Neutrophil (primary cell): ENCODE results near the gene COLGALT1.

ENCODE experiments used
- H3K27ac ChIP-seq: fragments of 200-600 bp; sonication (generic); 2 replicates; pipeline ENCODE4 v1.5.1; 2016; ENCODE audit warnings: mild to moderate bottlenecking, moderate library complexity
- H3K27me3 ChIP-seq: fragments of 200-600 bp; sonication (generic); 2 replicates; pipeline ENCODE4 v1.6.0; 2016; ENCODE audit warnings: mild to moderate bottlenecking
- H3K36me3 ChIP-seq: fragments of 200-600 bp; sonication (generic); 2 replicates; pipeline ENCODE4 v1.5.1; 2017
- H3K4me1 ChIP-seq, 2 experiments: fragments of 200-600 bp in 1 of 2; sonication (generic) in 1 of 2; 1 replicate in 1 of 2; 2 replicates in 1 of 2; pipeline versions ENCODE4 v1.5.1 to v1.6.1; 2013 to 2016; ENCODE audit warnings: low read depth in 1 of 2, low read length in 1 of 2, mild to moderate bottlenecking in 1 of 2, moderate library complexity in 1 of 2; ENCODE audit not compliant: control insufficient read depth in 1 of 2, insufficient read depth in 1 of 2
- H3K4me3 ChIP-seq, 2 experiments: fragments of 200-600 bp in 1 of 2; sonication (generic) in 1 of 2; 1 replicate in 1 of 2; 2 replicates in 1 of 2; pipeline ENCODE4 v1.5.1; 2013 to 2016; ENCODE audit warnings: low read depth in 1 of 2, low read length in 1 of 2, mild to moderate bottlenecking in 1 of 2, moderate library complexity in 1 of 2
- H3K9me3 ChIP-seq: fragments of 200-600 bp; sonication (generic); 2 replicates; pipeline ENCODE4 v1.5.1; 2016
- CTCF ChIP-seq: fragments of 200-600 bp; sonication (generic); IDR thresholded peaks from 2 replicates; pipeline ENCODE4 v1.5.1; 2016; ENCODE audit warnings: antibody characterized with exemption

Gene COLGALT1

GRCh38 chr19:17522988-17523872 lies 32.2 kb upstream of the COLGALT1 start:
- Histone ChIP-seq H3K4me1 (peaks cover 38 to 48% of the 10 kb centered on the region in 2 experiments), H3K4me3 (peak overlapping the region; percentile 57 to 68), H3K9me3 (no peaks in the 10 kb centered on the region), H3K27ac (peak overlapping the region; percentile 98), H3K27me3 (no peaks in the 10 kb centered on the region), H3K36me3 (peaks cover 31% of the 10 kb centered on the region)
- peak; percentile 15 for TF ChIP-seq CTCF

- H3K9me3 ChIP-seq = no peaks in the 10 kb centered on the region
- H3K27ac ChIP-seq = peak overlapping the region; percentile 98
- H3K27me3 ChIP-seq = no peaks in the 10 kb centered on the region
- H3K36me3 ChIP-seq = peaks cover 18% of the 10 kb centered on the region
- H3K4me3 ChIP-seq = no peak overlapping the region
- H3K4me1 ChIP-seq = peaks cover 38 to 48% of the 10 kb centered on the region in 2 experiments
- no peak for TF ChIP-seq CTCF
Measured at GRCh38 chr19:17524651-17525050, 30.8 kb upstream of the COLGALT1 start.

GRCh38 chr19:17525141-17525540 lies 30.3 kb upstream of the COLGALT1 start:
- no peaks in the 10 kb centered on the region for H3K9me3 ChIP-seq
- no peaks in the 10 kb centered on the region for H3K27me3 ChIP-seq
- H3K4me1 ChIP-seq = peaks cover 38 to 48% of the 10 kb centered on the region in 2 experiments
- H3K36me3 ChIP-seq = peaks cover 13% of the 10 kb centered on the region
- no peak for TF ChIP-seq CTCF
- H3K27ac ChIP-seq = peak overlapping the region; percentile 98
- no peak overlapping the region for H3K4me3 ChIP-seq

- no peaks in the 10 kb centered on the region for H3K36me3 ChIP-seq
- no peak for TF ChIP-seq CTCF
- H3K4me3 ChIP-seq = no peak overlapping the region
- no peaks in the 10 kb centered on the region for H3K9me3 ChIP-seq
- peaks cover 39 to 40% of the 10 kb centered on the region in 2 experiments for H3K4me1 ChIP-seq
- H3K27ac ChIP-seq = no peak overlapping the region
- H3K27me3 ChIP-seq = no peaks in the 10 kb centered on the region
Measured at GRCh38 chr19:17526922-17527321, 28.5 kb upstream of the COLGALT1 start.

GRCh38 chr19:17527326-17527725 lies 28.1 kb upstream of the COLGALT1 start:
- H3K4me1 ChIP-seq = peaks cover 35 to 36% of the 10 kb centered on the region in 2 experiments
- no peaks in the 10 kb centered on the region for H3K9me3 ChIP-seq
- no peak for TF ChIP-seq CTCF
- no peak overlapping the region for H3K27ac ChIP-seq
- H3K27me3 ChIP-seq = no peaks in the 10 kb centered on the region
- H3K36me3 ChIP-seq = no peaks in the 10 kb centered on the region
- no peak overlapping the region for H3K4me3 ChIP-seq
